ENCODE measurements around the gene SIPA1L3.

DNA sequence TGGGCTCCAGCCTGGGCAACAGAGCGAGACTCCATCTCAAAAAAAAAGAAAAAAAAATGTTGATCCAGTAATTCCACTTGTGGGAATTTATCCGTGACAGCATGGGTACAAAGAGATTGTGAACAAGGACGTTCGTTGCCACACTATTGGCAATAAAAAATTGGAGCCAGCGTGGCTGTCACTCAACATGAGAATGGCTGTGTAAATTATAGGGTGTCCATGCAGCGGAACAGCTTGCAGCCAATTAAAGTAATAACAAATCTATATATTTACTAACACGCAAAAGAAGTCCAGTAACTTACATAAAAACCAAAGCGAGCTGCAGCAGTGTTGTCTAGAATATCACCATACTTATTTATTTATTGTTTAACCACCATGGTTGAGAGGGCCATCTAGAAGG lies 297.7 kb downstream of the SIPA1L3 start:
- TF ChIP-seq, protein P1, sequence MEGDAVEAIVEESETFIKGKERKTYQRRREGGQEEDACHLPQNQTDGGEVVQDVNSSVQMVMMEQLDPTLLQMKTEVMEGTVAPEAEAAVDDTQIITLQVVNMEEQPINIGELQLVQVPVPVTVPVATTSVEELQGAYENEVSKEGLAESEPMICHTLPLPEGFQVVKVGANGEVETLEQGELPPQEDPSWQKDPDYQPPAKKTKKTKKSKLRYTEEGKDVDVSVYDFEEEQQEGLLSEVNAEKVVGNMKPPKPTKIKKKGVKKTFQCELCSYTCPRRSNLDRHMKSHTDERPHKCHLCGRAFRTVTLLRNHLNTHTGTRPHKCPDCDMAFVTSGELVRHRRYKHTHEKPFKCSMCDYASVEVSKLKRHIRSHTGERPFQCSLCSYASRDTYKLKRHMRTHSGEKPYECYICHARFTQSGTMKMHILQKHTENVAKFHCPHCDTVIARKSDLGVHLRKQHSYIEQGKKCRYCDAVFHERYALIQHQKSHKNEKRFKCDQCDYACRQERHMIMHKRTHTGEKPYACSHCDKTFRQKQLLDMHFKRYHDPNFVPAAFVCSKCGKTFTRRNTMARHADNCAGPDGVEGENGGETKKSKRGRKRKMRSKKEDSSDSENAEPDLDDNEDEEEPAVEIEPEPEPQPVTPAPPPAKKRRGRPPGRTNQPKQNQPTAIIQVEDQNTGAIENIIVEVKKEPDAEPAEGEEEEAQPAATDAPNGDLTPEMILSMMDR (IDR thresholded peaks at IDR 0.05) = no peak
- no peak for TF ChIP-seq POLR2AphosphoS5 (IDR thresholded peaks at IDR 0.05; ENCODE audit: low read depth, low read length)

Measured in Panc1 (cell line).